ENCODE measurements around the gene RFT1.

Gene RFT1

GRCh38 chr3:53042651-53043050, 87.6 kb downstream of the RFT1 start:
- TF ChIP-seq EZH2 (IDR thresholded peaks at IDR 0.05; ENCODE audit: borderline replicate concordance, low read length) (no peak), CTCF (IDR thresholded peaks at IDR 0.05; ENCODE audit: low read length) (no peak)
- peaks cover 11% of the 10 kb centered on the region; the same call in 1 of the 2 replicates for H3K79me2 ChIP-seq (ENCODE audit: insufficient read depth, low read length)
- no peak overlapping the region for H3K9ac ChIP-seq (ENCODE audit: low read length)
- no peak overlapping the region for H3K4me2 ChIP-seq (ENCODE audit: low read length)
- H3K9me3 ChIP-seq (ENCODE audit: low read length) = no peaks in the 10 kb centered on the region
- peaks cover 11% of the 10 kb centered on the region for H3F3A ChIP-seq (ENCODE audit: insufficient read depth, low read length)
- no peak overlapping the region for H3K4me3 ChIP-seq (ENCODE audit: low read depth, low read length, poor library complexity, severe bottlenecking)
- no peak overlapping the region for H3K27ac ChIP-seq (ENCODE audit: low read depth, low read length, poor library complexity, severe bottlenecking)
- peaks cover 15% of the 10 kb centered on the region; the same call in 1 of the 2 replicates for H4K20me1 ChIP-seq (ENCODE audit: insufficient read depth, low read length)
- peaks cover 39% of the 10 kb centered on the region for H3K4me1 ChIP-seq (ENCODE audit: insufficient read depth, low read length, severe bottlenecking)
- H2AFZ ChIP-seq (ENCODE audit: low read length) = no peak overlapping the region
- H3K9me2 ChIP-seq (ENCODE audit: low read depth, low read length) = no peaks in the 10 kb centered on the region
- H3K27me3 ChIP-seq (ENCODE audit: insufficient read depth, low read length) = no peaks in the 10 kb centered on the region
- H3K36me3 ChIP-seq (ENCODE audit: insufficient read depth, low read length) = 0 out of 2 replicates have a peak, but pooled peaks cover 3% of the 10 kb centered on the region

GRCh38 chr3:53040351-53040820, 89.8 kb downstream of the RFT1 start:
- Histone ChIP-seq H3F3A (ENCODE audit: insufficient read depth, low read length) (peaks cover 11% of the 10 kb centered on the region), H3K36me3 (ENCODE audit: insufficient read depth, low read length) (0 out of 2 replicates have a peak, but pooled peaks cover 3% of the 10 kb centered on the region), H2AFZ (ENCODE audit: low read length) (no peak overlapping the region), H3K9me3 (ENCODE audit: low read length) (no peaks in the 10 kb centered on the region), H3K9me2 (ENCODE audit: low read depth, low read length) (no peaks in the 10 kb centered on the region), H3K4me3 (ENCODE audit: low read depth, low read length, poor library complexity, severe bottlenecking) (no peak overlapping the region), H3K27me3 (ENCODE audit: insufficient read depth, low read length) (no peaks in the 10 kb centered on the region), H3K9ac (ENCODE audit: low read length) (no peak overlapping the region), H3K4me2 (ENCODE audit: low read length) (no peak overlapping the region), H3K27ac (ENCODE audit: low read depth, low read length, poor library complexity, severe bottlenecking) (no peak overlapping the region), H3K79me2 (ENCODE audit: insufficient read depth, low read length) (peaks cover 11% of the 10 kb centered on the region; the same call in 1 of the 2 replicates), H4K20me1 (ENCODE audit: insufficient read depth, low read length) (peaks cover 15% of the 10 kb centered on the region; the same call in 1 of the 2 replicates), H3K4me1 (ENCODE audit: insufficient read depth, low read length, severe bottlenecking) (peaks cover 31% of the 10 kb centered on the region)
- TF ChIP-seq CTCF (IDR thresholded peaks at IDR 0.05; ENCODE audit: low read length) = no peak
- TF ChIP-seq EZH2 (IDR thresholded peaks at IDR 0.05; ENCODE audit: borderline replicate concordance, low read length) = no peak

- Histone ChIP-seq H3K79me2 (ENCODE audit: insufficient read depth, low read length) (peaks cover 11% of the 10 kb centered on the region; the same call in 1 of the 2 replicates), H3K27me3 (ENCODE audit: insufficient read depth, low read length) (no peaks in the 10 kb centered on the region), H3K9ac (ENCODE audit: low read length) (no peak overlapping the region), H4K20me1 (ENCODE audit: insufficient read depth, low read length) (peaks cover 15% of the 10 kb centered on the region; the same call in 1 of the 2 replicates), H3K4me1 (ENCODE audit: insufficient read depth, low read length, severe bottlenecking) (peaks cover 26% of the 10 kb centered on the region), H2AFZ (ENCODE audit: low read length) (no peak overlapping the region), H3K36me3 (ENCODE audit: insufficient read depth, low read length) (no peaks in the 10 kb centered on the region), H3K9me2 (ENCODE audit: low read depth, low read length) (no peaks in the 10 kb centered on the region), H3K9me3 (ENCODE audit: low read length) (no peaks in the 10 kb centered on the region), H3K4me2 (ENCODE audit: low read length) (no peak overlapping the region), H3K4me3 (ENCODE audit: low read depth, low read length, poor library complexity, severe bottlenecking) (no peak overlapping the region), H3F3A (ENCODE audit: insufficient read depth, low read length) (peaks cover 6% of the 10 kb centered on the region), H3K27ac (ENCODE audit: low read depth, low read length, poor library complexity, severe bottlenecking) (no peak overlapping the region)
- TF ChIP-seq CTCF (IDR thresholded peaks at IDR 0.05; ENCODE audit: low read length) (no peak), EZH2 (IDR thresholded peaks at IDR 0.05; ENCODE audit: borderline replicate concordance, low read length) (no peak)
Measured at GRCh38 chr3:53039376-53039752, 90.9 kb downstream of the RFT1 start.

Data from OCI-LY1 (cell line).